ENCODE results near the gene OTUD3. TPM values are rescaled to one million over a fixed set of nuclear protein-coding genes. Genes with fewer than 3 reads are reported as not detected.
A peak's percentile ranks its signal among the peaks of the same experiment; 100 is the strongest.

Gene OTUD3
- total and polyA plus RNA-seq, 12 donors, result 1.2 to 5.7 (median 3.9) TPM

DNA sequence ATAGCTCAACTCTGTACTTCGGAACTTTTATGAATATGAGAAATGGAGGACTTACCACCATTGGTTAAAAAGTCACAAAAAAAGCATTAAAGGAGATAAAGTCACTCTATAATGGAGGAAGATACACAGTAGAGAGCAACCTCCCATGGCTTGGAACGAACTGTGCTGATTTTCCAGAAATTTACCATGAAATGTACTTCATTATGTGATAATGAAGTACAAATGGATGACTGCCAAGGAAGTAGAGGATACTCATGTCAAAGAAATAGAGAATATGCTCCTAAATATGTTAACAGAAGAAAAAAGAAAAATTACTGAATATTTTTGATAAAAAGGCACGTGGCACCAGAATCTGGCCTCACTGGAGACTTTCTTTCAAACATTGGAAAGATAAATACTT is 64.8 kb downstream of the OTUD3 start:
- 59 to 64% methylated on average over 3 of the region's 3 CpGs for whole genome bisulfite sequencing, 2 donors
- intact Hi-C loops (cut with DNase I), result no loop called here
- H3K4me3 ChIP-seq, result no peak overlapping the region
- H3K9me3 ChIP-seq, result no peaks in the 10 kb centered on the region
- TF ChIP-seq, protein P1, sequence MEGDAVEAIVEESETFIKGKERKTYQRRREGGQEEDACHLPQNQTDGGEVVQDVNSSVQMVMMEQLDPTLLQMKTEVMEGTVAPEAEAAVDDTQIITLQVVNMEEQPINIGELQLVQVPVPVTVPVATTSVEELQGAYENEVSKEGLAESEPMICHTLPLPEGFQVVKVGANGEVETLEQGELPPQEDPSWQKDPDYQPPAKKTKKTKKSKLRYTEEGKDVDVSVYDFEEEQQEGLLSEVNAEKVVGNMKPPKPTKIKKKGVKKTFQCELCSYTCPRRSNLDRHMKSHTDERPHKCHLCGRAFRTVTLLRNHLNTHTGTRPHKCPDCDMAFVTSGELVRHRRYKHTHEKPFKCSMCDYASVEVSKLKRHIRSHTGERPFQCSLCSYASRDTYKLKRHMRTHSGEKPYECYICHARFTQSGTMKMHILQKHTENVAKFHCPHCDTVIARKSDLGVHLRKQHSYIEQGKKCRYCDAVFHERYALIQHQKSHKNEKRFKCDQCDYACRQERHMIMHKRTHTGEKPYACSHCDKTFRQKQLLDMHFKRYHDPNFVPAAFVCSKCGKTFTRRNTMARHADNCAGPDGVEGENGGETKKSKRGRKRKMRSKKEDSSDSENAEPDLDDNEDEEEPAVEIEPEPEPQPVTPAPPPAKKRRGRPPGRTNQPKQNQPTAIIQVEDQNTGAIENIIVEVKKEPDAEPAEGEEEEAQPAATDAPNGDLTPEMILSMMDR (IDR thresholded peaks at IDR 0.05), result no peak
- H3K27ac ChIP-seq, result no peak overlapping the region
- H3K36me3 ChIP-seq, result no peaks in the 10 kb centered on the region
- DNase-seq (no peak), ATAC-seq (no peak)
- peaks cover 0 to 42% (median 4%) of the 10 kb centered on the region in 7 donors for H3K27me3 ChIP-seq
- no peaks in the 10 kb centered on the region for H3K4me1 ChIP-seq

- H3K36me3 ChIP-seq, result no peaks in the 10 kb centered on the region
- WGBS, 2 donors, result 57 to 68% methylated on average over 2 of the region's 2 CpGs
- DNase-seq (no peak), ATAC-seq (peak in 1 of 8 donors; percentile 51)
- intact Hi-C loops (cut with DNase I), result no loop called here
- H3K27me3 ChIP-seq, result peaks cover 0 to 45% (median 4%) of the 10 kb centered on the region in 7 donors
- no peak overlapping the region for H3K4me3 ChIP-seq
- no peaks in the 10 kb centered on the region for H3K4me1 ChIP-seq
- no peak overlapping the region for H3K27ac ChIP-seq
- H3K9me3 ChIP-seq, result no peaks in the 10 kb centered on the region
- TF ChIP-seq, protein P1 (IDR thresholded peaks at IDR 0.05), result no peak
Measured at GRCh38 chr1:19949016-19949415, 66.8 kb downstream of the OTUD3 start.

GRCh38 chr1:19954059-19954458 is 71.9 kb downstream of the OTUD3 start:
- intact Hi-C loops (cut with DNase I), result no loop called here
- WGBS, 2 donors, result 71 to 83% methylated on average over 2 of the region's 2 CpGs
- Histone ChIP-seq H3K27me3 (peaks cover 0 to 28% (median 9%) of the 10 kb centered on the region in 7 donors), H3K9me3 (no peaks in the 10 kb centered on the region), H3K27ac (no peak overlapping the region), H3K4me1 (no peaks in the 10 kb centered on the region), H3K4me3 (no peak overlapping the region), H3K36me3 (no peaks in the 10 kb centered on the region)
- TF ChIP-seq, protein P1 (IDR thresholded peaks at IDR 0.05), result no peak
- no peak for ATAC-seq
- DNase-seq, result no peak

GRCh38 chr1:19955534-19956170 is 73.5 kb downstream of the OTUD3 start:
- Histone ChIP-seq H3K27me3 (peaks cover 0 to 23% (median 10%) of the 10 kb centered on the region in 7 donors), H3K9me3 (no peaks in the 10 kb centered on the region), H3K4me1 (no peaks in the 10 kb centered on the region), H3K4me3 (no peak overlapping the region), H3K27ac (no peak overlapping the region), H3K36me3 (no peaks in the 10 kb centered on the region)
- WGBS, 2 donors, result 73 to 80% methylated on average over 11 of the region's 11 CpGs
- ATAC-seq, result no peak
- TF ChIP-seq, protein P1 (IDR thresholded peaks at IDR 0.05), result no peak
- DNase-seq, result no peak
- intact Hi-C loops (cut with DNase I), result loop anchor here in 1 of 10 donors (5.0 kb wide), 1 partner anchor 48 kb away; no protein-coding TSS in a partner anchor
